Adrenal gland (tissue), 5 donors: Measurements from ENCODE around the gene DPH1.

ENCODE experiments used
- POLR2A ChIP-seq, 2 donors: fragments of 450-650 bp; IDR thresholded peaks; one replicate each; pipeline ENCODE4 v1.6.1; 2017; ENCODE audit warnings: antibody characterized with exemption in 2 of 2, mild to moderate bottlenecking in 2 of 2, moderate library complexity in 1 of 2
- TF ChIP-seq, protein P1 (sequence below), 6 experiments: fragments of 450-650 bp in 4 of 6; fragments of 200-600 bp in 2 of 6; sonication (generic) in 1 of 6; IDR thresholded peaks; 1 replicate in 5 of 6; 2 replicates in 1 of 6; pipeline versions ENCODE4 v1.5.1 to v1.8.0; 2016 to 2021; ENCODE audit warnings: antibody characterized with exemption in 6 of 6, mild to moderate bottlenecking in 2 of 6, moderate library complexity in 1 of 6
- donor health status: DM: no; HTN: no; CAD: no.

DNA sequence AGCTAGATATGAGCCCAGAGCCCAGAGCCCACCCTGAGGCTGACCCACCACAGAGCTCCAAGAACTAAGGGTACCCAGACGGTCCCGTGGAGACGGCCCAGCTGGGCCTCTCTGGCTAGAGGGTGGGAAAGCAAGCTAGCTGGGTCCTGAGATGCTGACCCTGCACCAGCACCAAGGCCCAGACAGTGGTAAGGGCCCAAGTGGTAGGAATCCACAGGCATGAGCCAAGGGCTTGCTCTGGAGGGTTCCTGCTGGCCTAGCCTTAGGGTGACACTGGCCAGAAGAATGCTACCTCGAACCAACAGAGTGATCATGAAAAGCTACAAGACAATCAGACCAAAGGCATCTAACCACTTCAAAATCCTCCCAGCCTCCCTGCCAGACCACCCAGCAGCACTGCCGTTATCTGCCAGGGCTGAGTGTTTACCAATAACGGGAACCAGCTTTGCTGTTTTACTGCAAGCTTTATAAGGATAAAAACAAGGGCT, 38.1 kb downstream of the DPH1 start:
- TF ChIP-seq, protein P1, sequence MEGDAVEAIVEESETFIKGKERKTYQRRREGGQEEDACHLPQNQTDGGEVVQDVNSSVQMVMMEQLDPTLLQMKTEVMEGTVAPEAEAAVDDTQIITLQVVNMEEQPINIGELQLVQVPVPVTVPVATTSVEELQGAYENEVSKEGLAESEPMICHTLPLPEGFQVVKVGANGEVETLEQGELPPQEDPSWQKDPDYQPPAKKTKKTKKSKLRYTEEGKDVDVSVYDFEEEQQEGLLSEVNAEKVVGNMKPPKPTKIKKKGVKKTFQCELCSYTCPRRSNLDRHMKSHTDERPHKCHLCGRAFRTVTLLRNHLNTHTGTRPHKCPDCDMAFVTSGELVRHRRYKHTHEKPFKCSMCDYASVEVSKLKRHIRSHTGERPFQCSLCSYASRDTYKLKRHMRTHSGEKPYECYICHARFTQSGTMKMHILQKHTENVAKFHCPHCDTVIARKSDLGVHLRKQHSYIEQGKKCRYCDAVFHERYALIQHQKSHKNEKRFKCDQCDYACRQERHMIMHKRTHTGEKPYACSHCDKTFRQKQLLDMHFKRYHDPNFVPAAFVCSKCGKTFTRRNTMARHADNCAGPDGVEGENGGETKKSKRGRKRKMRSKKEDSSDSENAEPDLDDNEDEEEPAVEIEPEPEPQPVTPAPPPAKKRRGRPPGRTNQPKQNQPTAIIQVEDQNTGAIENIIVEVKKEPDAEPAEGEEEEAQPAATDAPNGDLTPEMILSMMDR (IDR thresholded peaks at IDR 0.05) = no peak
- TF ChIP-seq POLR2A (IDR thresholded peaks at IDR 0.05) = no peak
